ENCODE data around the gene FCHSD2. TPM values are rescaled to one million over a fixed set of nuclear protein-coding genes. Genes with fewer than 3 reads are reported as not detected.

FCHSD2 gene
- total RNA-seq, 2 donors from 2014 or later = 14.0 to 17.6 TPM

- 92 to 100% methylated on average over 4 of the region's 4 CpGs for WGBS, 2 experiments (ENCODE audit: insufficient coverage in 1 of 2, insufficient read length in 1 of 2)
- H3K27ac Mint-ChIP-seq = no peak overlapping the region
- H3K27me3 Mint-ChIP-seq (ENCODE audit: insufficient read depth) = peaks cover 14% of the 10 kb centered on the region
Measured at GRCh38 chr11:72817966-72818365, 324.2 kb downstream of the FCHSD2 start.

GRCh38 chr11:72816404-72816990 lies 325.6 kb downstream of the FCHSD2 start:
- TF ChIP-seq, protein P1, sequence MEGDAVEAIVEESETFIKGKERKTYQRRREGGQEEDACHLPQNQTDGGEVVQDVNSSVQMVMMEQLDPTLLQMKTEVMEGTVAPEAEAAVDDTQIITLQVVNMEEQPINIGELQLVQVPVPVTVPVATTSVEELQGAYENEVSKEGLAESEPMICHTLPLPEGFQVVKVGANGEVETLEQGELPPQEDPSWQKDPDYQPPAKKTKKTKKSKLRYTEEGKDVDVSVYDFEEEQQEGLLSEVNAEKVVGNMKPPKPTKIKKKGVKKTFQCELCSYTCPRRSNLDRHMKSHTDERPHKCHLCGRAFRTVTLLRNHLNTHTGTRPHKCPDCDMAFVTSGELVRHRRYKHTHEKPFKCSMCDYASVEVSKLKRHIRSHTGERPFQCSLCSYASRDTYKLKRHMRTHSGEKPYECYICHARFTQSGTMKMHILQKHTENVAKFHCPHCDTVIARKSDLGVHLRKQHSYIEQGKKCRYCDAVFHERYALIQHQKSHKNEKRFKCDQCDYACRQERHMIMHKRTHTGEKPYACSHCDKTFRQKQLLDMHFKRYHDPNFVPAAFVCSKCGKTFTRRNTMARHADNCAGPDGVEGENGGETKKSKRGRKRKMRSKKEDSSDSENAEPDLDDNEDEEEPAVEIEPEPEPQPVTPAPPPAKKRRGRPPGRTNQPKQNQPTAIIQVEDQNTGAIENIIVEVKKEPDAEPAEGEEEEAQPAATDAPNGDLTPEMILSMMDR (conservative IDR thresholded peaks at IDR 0.05) = no peak
- Mint-ChIP-seq H3K4me1 (peaks cover 18% of the 10 kb centered on the region), H3K4me3 (no peak overlapping the region), H3K9me3 (no peaks in the 10 kb centered on the region), H3K27ac (no peak overlapping the region), H3K27me3 (ENCODE audit: insufficient read depth) (peaks cover 11% of the 10 kb centered on the region), H3K36me3 (ENCODE audit: low read depth) (peaks cover 17% of the 10 kb centered on the region)
- Histone ChIP-seq H3K9me3 (ENCODE audit: control insufficient read depth, low read length) (no peaks in the 10 kb centered on the region), H3K9ac (ENCODE audit: extremely low read depth, low read length, poor library complexity, severe bottlenecking) (no peak overlapping the region), H3K27ac (ENCODE audit: low read depth, low read length) (no peak overlapping the region), H3K36me3 (ENCODE audit: control insufficient read depth, insufficient read depth, low read length) (peaks cover 7% of the 10 kb centered on the region), H3K27me3 (ENCODE audit: control insufficient read depth, insufficient read depth, low read length, poor library complexity, severe bottlenecking) (no peaks in the 10 kb centered on the region), H3K4me3 (ENCODE audit: low read length) (no peak overlapping the region), H3K4me1 (ENCODE audit: control insufficient read depth, insufficient read depth, low read length) (no peaks in the 10 kb centered on the region)
- DNase-seq = no peak
- 92 to 100% methylated on average over 2 to 7 of the region's 7 CpGs for WGBS, 2 experiments (ENCODE audit: insufficient coverage in 1 of 2, insufficient read length in 1 of 2)

More at GRCh38 chr11:72817966-72818365, 324.2 kb downstream of the FCHSD2 start:
- Mint-ChIP-seq H3K9me3 (no peaks in the 10 kb centered on the region), H3K4me3 (no peak overlapping the region), H3K4me1 (peaks cover 14% of the 10 kb centered on the region), H3K36me3 (ENCODE audit: low read depth) (peaks cover 17% of the 10 kb centered on the region)
- H3K27me3 ChIP-seq (ENCODE audit: control insufficient read depth, insufficient read depth, low read length, poor library complexity, severe bottlenecking) = no peaks in the 10 kb centered on the region
- TF ChIP-seq, protein P1 (conservative IDR thresholded peaks at IDR 0.05) = no peak
- no peaks in the 10 kb centered on the region for H3K9me3 ChIP-seq (ENCODE audit: control insufficient read depth, low read length)
- H3K27ac ChIP-seq (ENCODE audit: low read depth, low read length) = no peak overlapping the region
- H3K4me1 ChIP-seq (ENCODE audit: control insufficient read depth, insufficient read depth, low read length) = no peaks in the 10 kb centered on the region
- DNase-seq = no peak
- no peak overlapping the region for H3K9ac ChIP-seq (ENCODE audit: extremely low read depth, low read length, poor library complexity, severe bottlenecking)
- peaks cover 7% of the 10 kb centered on the region for H3K36me3 ChIP-seq (ENCODE audit: control insufficient read depth, insufficient read depth, low read length)
- no peak overlapping the region for H3K4me3 ChIP-seq (ENCODE audit: low read length)

DNA sequence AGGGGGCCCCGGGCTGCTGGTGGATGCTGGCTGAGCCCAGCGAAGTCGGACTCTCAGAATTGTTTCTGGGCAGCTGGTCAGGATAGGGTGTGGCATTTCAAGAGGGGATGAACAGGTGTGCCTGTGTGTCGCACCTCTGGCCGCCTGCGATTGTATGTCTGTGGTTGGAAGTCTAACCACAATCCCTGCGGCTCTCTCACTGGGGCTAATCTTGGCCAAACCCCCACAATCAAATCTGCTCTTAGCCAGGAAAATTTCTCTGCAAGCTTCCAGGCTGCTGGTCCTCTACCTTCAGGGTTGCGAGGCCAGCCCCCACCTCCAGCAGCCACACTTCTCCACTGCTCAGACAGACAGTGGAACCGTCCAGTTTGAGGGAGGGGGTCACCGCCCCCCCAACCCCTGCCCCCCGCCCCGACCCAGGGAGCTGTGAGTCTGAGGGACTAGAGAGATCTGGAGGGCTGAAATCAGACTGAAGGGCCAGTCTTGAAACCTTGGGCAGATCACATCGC lies 327.0 kb downstream of the FCHSD2 start:
- 49 to 88% methylated on average over 3 to 13 of the region's 13 CpGs for WGBS, 2 experiments (ENCODE audit: insufficient coverage in 1 of 2, insufficient read length in 1 of 2)
- Histone ChIP-seq H3K27ac (ENCODE audit: low read depth, low read length) (no peak overlapping the region), H3K9me3 (ENCODE audit: control insufficient read depth, low read length) (no peaks in the 10 kb centered on the region), H3K9ac (ENCODE audit: extremely low read depth, low read length, poor library complexity, severe bottlenecking) (no peak overlapping the region), H3K36me3 (ENCODE audit: control insufficient read depth, insufficient read depth, low read length) (peaks cover 7% of the 10 kb centered on the region), H3K4me1 (ENCODE audit: control insufficient read depth, insufficient read depth, low read length) (no peaks in the 10 kb centered on the region), H3K27me3 (ENCODE audit: control insufficient read depth, insufficient read depth, low read length, poor library complexity, severe bottlenecking) (no peaks in the 10 kb centered on the region), H3K4me3 (ENCODE audit: low read length) (peak overlapping the region; percentile 86)
- peaks cover 22% of the 10 kb centered on the region for H3K36me3 Mint-ChIP-seq (ENCODE audit: low read depth)
- DNase-seq = no peak
- H3K4me1 Mint-ChIP-seq = peaks cover 18% of the 10 kb centered on the region
- peak overlapping the region; percentile 97 for H3K27ac Mint-ChIP-seq
- H3K9me3 Mint-ChIP-seq = no peaks in the 10 kb centered on the region
- H3K27me3 Mint-ChIP-seq (ENCODE audit: insufficient read depth) = peaks cover 2% of the 10 kb centered on the region
- TF ChIP-seq, protein P1 (conservative IDR thresholded peaks at IDR 0.05) = no peak
- H3K4me3 Mint-ChIP-seq = peak overlapping the region; percentile 88
